HG03378 (cell line): ENCODE data around the gene JAML.
A peak's percentile ranks its signal among the peaks of the same experiment; 100 is the strongest.

Experiments used
- ATAC-seq: cut with Tn5 transposase; IDR thresholded peaks from one replicate; pipeline ENCODE4 v1.9.1; 2021; ENCODE audit warnings: mild to moderate bottlenecking, moderate library complexity; ENCODE audit not compliant: unreplicated experiment

JAML gene

DNA sequence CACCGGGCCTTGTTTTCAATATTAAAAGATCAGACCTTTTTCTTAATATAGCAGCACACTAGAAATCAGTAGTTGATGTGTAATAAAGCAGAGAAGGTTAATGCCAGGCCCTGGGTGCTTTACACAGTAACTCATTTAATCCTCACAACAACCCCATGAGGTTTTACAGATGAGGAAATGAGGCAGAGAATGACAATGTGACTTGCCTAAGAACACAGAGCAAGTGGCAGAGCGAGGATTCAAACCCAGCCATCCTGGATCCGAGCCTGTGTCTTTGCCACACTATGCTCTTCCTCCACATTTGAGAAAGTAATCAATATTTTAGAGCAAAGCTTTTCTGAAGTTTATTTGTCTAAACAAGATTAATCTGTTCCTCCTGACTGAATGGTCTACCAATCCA lies 7.2 kb downstream of the JAML start:
- ATAC-seq = no peak

DNA sequence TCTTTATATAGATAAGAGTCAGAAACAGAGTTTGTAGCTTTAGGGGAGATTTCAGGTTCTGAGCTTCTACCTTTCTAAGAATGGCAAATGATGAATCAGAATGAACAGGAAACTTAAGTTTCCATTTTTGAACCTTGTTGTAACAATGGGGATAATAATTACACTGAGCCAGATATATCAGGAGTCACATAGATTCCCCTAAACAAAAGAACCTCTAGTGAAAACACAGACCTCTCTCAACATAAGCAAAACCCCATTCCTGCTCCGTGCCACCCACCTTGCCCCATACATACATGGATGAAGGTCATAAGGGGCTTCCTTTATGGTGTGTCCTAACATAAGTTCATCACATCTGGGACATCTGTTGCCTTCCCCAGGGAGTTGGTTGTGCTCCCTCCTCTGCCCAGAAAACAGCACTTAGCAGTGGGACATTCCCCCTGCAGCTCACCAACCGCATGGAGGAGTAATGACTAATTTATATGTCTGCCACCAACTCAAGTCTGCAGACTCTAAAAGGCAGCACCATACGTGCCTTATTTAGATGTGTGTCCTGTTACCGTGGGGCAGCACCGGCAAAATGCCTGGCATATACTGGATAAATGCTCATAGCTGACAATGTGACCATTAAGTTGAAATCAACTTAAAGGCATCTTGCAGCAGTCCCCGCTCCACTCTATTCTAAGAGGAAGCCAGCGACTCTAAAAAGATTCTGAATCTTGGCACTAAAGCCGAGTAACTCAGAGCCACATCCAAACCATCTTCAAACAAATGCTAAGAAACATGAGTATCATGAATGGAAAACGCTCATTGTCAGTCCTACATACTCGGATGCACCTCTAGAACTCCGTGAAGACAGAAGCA lies 8.0 kb downstream of the JAML start:
- ATAC-seq = peak; percentile 49

DNA sequence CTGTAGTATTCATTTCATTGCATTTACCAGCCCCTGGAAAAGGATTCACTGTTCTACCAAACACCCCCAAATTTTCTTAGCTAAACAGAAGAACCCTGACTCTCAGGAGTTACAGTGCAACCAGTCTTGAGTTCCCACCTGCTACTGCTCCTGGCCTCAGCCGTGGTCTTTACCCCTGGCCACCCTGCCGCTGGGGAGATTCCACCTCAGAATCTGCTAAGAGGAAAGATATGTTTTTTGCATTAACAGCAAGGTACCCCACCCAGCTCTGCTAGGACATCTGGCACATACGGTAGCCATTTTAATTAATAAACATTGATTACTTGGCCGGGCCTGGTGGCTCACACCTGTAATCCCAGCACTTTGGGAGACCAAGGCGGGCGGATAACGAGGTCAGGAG lies 9.0 kb downstream of the JAML start:
- ATAC-seq = no peak

DNA sequence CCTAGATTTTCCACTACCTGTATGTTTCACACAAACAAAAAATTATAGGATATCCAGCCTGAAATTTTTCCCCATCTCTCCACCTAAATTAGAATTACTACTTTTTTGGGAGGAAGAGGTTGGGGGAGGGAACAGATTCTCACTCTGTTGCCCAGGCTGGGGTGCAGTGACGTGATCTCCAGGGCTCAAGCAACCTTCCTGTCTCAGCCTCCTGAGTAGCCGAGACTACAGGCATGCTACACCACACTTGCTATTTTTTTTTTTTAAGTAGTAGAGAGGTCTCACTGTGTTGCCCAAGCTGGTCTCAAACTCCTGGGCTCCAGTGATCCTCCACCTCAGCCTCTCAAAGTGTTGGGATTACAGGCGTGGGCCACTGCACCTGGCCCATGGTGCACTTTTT lies 9.5 kb downstream of the JAML start:
- no peak for ATAC-seq

DNA sequence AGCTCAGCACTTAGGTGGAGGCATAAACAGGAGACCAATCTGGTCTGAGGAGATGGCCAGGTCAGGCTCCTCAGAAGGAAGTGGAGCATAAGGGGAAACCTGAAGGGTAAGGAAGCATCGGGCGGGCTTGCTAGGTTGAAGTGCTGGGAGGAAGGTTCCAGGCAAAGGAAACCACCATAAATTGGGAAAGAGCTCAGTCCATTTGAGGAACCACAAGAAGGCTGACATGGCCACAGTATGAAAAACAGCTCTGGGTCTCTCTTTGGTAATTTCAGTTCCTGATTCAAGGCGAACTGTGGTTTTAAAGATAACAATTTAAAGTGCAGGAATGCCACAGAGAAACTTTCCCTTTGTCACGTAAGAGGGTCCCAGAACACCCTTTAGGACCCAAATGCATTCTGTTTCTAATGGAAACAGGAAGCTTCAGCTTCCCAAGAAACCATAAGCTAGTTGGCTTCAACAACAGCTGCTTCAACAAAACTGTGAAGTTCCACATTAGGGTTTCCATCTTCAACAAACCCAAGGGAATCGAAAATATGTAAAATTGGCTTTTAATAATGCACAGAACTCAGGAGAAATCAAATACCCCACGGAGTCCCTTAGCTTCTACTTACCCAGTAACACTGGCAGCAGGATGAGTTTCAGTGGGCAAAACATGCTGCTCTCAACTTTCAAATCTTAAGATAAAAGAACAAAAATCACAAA lies 10.4 kb downstream of the JAML start:
- ATAC-seq = no peak

DNA sequence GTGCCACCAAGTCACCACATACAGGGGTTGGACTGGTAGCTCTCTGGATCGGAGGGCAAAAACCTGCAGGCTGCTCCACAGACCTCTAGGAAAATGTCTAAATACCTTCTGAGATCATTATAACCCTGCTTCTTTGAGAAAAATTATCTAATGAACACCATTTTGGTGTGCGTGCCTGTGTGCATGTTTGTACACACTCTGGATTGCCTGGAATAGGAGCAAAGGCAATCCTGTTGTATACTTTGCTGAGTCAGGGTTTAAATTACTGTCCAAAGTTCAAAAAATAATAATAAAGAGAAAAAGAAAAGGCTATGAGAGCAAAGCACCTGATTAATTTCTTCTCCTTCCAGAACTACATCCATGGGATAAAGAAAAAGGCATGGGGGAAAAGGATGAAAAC lies 11.0 kb downstream of the JAML start:
- ATAC-seq = no peak

DNA sequence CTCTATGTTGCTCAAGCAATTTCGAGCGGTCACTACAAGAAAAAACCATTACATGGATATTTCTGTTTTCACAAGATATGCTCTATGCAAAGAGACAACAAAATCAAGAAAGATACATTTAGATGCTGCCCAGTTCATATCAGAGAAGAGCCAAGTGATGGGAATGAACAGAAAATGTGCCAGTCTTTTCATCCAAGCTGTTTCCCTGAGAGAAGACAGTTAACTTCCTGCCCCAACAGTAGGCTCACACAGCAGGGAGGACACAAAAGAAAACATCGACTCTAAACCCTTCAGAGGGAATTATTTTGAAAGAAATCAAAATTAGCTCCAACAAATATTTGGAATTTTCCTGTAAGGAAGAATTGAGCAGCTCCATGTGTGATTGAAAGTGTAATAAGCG lies 11.6 kb downstream of the JAML start:
- ATAC-seq = no peak

DNA sequence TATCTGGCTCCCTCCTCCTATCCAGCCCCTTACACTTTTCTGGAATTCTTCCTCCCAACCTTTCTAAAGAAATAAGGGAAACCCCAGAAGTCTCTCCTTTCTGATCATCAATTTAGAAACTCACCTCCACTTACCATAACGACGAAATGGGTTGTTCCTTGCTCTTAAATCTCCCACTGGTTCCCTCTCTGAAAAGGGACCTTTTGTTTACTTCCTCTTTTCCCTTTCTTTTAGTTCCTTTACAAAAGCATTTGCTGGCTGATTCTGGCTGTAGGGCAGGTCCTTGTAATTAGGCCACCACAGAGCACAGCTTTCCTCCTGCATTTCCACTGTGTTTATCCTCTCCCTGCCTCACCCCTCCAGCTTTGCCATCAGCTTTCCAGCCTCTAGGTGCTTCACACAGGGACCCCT lies 12.0 kb downstream of the JAML start:
- no peak for ATAC-seq

DNA sequence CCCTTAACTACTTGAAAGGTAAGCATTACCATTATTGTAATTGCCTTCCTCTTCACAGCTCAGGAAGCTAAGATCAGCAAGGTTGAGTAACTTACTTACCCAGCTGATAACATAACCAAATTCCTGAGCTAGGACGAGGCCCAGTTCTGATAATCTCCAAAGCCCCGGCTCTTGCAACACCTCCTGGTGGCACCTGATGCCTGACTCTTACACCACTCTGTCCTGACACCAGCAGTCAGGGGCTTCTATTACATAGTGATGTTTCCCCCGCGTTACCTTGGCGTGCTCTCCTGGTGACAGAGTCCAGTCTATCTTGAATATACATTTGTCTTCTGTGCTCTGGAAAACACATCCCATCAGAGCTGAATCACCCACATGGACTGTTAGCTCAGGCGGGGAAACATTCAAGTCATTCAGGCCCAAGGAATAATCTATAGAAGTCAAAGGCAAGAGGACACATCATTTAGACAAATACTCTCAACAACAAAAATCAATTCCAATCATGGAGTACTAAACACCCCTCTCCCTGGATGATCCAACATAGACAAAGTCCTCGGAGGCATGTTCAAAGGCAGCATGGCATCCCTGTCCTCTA lies 12.6 kb downstream of the JAML start:
- no peak for ATAC-seq

DNA sequence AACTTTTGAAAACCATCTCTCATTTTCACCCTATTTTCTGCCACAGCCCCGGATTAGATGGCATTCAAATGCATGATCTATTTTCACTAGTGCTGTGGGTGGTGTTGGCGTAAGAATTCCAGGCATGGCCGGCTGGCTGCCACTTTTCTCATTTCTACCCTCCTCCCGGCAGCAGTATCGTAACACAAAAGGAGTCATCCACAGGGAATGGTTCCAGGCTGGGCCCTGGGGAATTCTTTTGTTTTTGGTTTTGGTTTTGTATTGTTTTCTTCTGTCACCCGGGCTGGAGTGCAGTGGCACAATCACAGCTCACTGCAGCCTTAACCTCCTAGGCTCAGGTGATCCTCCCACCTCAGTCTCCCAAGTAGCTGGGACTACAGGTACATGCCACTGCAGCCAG lies 13.8 kb downstream of the JAML start:
- no peak for ATAC-seq

DNA sequence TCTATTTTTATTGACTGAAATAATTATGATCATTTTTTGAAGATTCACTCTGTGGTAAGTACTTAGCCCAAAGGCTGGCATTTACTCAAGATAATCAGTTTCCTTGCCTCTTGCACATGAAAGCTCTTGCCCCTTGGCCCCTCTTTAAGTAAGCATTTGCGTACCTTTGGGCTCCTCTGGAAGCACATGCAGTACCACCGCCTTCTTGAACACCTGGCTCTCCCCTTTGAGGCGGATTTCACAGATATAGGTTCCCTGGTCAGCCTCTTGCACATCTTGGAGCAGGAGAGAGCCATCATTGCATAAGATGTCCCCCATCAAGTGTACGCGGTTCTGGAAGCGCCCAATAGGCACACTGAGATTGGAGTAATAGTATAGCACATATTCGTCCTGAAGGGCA lies 14.5 kb downstream of the JAML start:
- ATAC-seq = no peak

DNA sequence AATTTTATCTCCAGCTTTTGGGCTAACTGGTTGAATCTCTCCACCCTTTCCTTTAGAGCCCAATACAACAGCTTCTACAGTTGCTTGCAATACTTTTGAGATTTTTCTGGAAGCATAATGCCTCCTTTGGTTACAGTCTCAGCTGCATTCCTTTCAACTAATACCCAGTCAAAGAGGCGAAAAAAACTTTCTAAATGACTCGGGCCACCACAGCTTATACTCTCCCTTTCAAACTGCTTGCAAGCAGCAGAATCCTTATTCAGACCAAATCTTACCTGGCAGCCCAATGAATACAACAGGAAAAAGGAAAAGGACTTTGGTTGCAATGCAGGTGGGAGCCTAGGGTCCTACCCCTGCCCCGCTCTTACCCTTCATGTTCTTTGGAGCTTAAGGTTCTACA lies 15.8 kb downstream of the JAML start:
- no peak for ATAC-seq

DNA sequence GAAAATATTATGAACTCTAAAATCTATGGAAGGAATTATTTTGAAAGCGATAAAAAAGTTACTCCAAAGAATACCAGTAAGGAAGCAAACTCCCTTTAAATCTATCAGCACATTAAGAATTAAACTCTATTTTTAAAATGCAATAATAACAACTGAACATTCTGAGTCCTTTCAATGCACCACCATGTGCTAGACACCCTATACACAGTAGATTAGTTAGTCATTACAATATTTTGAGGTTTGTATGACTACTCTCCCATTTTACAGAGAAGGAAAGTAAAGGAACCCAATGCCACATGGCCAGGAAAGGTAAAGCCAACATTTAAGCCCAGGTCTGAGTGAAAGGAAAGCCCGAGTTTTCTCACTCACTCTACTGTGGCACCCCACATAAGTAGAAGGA lies 17.7 kb downstream of the JAML start:
- no peak for ATAC-seq

DNA sequence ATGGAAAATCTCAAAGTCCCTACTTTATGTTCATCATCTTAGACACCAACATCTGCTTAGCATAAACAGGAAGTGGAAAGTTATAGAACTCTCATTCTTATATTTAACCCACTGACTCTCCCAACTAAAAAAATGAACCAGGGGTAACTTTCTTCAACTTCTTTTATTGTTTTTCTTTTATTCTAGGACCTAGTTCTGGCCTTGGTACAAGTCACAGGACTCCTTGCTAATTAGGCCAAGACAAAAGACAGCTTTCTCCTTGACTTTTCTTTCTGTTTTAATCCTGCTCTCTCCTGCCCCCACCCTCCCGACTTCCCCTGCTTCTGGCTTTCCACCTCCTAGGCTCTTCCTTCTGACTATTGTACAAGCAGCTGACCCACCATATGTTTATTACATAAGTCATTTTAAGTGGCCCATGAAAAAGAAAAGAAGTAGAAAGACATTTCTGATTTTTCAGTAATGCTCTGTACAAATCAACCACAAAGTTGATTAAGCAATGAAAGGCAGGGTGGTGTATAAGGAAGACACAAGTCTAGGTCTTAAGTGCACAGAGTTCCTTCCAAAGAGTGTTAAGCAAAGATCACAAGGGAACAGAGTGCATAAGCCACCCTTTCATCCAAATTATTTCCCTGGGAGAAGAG lies 18.3 kb downstream of the JAML start:
- no peak for ATAC-seq

DNA sequence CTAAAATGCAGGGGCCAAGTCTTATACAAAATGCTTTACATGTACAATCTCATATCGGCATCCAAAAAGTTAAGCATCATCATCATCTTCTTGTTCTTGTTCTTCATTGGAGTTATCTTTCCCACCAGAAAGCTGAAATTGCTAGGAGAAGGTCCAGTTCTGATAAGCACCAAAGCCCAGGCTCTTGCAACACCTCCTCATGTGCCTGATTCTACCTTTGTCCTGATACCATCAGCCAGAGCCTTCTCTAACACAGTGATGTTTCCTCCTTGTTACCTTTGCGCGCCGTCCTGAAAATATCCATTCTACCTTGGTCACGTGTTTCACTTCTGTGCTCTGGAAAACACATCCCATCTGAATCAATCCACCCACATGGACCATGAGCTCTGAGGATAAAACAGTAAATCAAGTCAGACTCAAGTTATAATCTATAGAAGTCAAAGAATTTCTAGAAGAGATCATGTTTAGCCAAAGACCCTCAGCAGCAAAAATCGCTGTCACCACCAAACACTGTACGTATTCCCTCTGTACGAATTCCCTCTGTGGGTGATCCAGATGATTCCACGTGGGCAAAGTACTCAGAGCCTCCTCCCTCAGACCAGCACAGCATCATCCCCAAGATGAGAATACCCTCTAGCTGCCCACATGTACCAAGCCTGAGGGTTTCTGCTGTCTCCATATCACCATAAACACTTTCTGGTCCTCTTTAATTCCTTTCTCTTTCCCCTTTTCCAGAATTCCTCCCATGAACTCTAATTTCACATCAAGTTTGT lies 19.0 kb downstream of the JAML start:
- ATAC-seq = no peak

DNA sequence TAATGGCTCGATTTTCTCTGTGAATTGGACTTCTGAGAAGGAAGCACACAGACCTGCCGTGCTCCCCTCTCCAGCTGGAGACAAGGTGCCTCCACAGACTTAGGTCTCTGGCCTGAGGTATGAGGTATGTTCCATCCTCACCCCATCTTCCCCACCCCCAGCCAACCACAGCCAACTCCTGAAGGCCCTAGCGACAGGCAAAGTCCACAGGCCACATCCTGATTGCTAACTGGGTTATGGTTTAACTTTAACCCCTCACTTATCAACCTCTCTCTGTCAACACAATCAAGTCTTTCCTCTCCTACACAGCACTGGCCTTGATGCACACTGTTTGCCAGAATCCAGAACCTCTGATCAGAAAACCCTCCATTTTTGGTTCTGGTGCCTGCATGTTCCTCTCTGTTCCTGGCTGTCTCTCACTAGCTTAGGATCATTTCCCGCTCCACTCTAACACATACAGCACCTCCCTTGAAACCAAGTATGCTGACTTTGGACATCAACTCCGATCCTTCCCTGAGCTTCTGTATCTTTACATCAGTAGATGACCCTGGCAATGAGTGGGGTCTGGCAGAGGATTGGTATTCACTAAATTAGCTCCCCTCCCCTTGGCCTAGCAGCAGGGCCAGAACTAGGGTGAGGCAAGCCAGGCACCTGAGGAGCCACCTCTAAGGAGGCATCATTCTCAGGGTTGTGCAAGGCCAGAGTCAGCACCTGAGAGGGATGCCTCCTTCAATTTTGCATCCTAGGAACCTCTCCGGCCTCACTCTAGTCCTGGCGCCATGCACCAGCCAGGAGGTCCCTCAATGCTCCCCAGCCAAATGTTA lies 22.0 kb downstream of the JAML start:
- no peak for ATAC-seq

DNA sequence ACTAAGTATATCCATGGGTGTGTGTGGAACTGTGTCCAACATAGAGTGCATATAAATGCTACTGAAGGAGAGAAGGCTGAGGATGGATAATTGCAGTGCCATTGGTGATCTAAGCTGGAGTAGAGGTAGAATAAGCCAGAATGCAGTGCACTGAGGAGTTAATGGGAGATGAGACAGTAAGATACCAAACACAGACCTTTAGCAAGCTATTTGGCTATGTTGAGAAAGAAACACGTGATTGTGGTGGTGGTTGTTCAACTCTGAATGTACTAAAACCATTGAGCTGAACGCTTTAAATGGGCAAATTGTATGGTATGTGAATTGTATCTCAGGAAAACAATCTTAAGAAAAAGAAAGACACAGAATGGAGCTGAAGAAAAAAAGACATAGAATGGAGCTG lies 22.8 kb downstream of the JAML start:
- ATAC-seq = no peak

DNA sequence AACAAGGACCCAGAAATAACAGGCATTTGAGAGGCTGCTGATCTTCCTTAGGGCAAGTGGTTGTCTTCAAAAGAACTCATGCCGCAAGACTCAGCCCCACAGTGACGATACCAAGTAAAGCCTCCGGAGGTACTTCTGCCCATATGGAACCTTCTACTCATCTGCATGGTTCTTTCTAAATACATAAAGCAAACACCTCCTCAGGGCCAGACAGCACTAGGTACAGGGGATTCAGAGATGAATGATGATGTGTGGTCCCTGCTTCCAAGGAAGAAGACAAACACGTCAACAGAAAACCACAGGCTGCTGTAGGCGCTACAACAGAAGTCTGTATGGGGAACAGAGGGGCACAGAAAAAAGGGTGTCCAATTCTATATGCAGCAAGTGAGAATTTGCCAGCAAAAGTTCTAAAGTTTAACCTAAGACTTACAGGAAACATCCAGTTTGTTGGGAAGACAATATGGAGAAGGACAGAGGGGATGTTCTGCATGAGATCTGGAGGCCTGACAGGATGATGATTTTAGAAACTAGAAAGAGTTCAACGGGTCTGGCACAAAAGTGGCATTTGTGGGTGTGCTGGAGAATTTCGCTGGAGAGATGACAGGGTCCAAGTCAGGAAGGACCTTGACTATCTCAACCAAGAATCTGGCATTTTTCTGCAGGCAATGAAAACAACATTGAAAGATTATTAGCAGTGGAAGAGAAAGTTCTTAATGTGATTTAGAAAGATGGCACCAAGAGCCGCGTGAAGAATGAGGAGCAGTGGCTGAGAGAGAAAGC lies 23.7 kb downstream of the JAML start:
- no peak for ATAC-seq

DNA sequence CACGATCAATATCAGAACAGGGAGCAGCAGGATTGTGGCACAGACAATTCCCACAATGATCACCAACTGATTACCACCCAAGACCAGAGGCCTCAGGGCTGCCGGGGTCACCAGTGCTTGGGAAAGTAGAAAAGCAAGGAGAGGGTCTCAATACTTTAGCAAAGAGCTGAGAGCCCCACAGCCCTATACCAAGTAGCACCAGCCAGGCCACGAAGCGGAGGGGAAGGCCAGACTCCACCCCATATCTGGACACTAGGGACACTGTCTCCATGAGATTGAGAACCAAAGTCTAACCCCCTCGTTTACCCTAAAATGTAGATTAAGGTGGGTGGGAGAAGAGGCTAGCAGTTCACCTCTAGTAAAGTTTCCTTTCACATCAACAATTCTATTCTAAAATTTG lies 24.3 kb downstream of the JAML start:
- no peak for ATAC-seq
